ENCODE results near the gene CRISP1.
"Not testable (repeated sequence)": the region's sequence is repeated elsewhere in the genome, so short reads cannot be mapped to it uniquely, and the experiment has no call there.

The CRISP1 gene, protein sequence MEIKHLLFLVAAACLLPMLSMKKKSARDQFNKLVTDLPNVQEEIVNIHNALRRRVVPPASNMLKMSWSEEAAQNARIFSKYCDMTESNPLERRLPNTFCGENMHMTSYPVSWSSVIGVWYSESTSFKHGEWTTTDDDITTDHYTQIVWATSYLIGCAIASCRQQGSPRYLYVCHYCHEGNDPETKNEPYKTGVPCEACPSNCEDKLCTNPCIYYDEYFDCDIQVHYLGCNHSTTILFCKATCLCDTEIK

DNA sequence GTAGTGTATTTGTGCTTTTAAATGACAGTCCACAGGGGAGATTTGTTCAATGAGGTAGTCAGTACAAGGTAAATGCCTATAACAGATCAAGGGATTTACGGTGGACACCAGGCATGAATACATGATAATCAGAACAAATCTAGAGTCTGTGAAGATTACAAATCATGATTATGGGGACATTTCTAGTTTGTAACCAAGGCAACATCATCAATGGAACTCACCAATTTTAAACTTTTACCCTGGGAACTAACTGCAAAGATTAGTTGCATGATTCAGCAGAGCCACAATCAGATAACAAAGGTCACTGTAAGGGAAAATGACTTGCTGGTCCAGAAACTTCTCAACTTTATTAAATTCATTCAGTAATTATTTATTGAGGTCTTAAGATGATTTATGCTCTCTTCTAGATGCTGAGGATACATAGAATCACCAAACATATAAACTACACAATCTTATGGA, at the start of gene CRISP1:
Gene CRISP1, minus strand, starts transcription at position 51 of the 459 bp plus-strand sequence. CDS start 9,135 bp downstream, outside the sequence.
- DNase-seq, result no peak

DNA sequence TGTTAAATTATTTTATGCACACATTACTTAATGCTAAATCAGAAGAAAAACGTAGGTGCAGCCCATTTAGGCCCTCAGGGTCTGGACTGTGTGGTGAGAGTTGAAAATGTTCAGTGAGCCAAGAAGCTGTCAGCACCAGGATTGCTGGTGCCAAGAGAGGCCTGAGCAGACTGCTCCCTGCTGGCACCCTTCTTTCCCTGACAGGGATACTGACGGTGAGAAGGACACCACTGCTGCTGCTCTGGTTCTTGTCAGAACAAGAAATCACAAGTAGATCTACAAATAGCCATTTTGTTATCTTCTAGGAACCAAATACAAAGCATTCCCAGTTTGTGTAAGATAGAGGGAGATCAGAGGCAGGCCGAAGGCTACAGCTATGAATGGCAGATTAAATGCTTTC, 48.7 kb upstream of the CRISP1 start:
- no peak for DNase-seq

DNA sequence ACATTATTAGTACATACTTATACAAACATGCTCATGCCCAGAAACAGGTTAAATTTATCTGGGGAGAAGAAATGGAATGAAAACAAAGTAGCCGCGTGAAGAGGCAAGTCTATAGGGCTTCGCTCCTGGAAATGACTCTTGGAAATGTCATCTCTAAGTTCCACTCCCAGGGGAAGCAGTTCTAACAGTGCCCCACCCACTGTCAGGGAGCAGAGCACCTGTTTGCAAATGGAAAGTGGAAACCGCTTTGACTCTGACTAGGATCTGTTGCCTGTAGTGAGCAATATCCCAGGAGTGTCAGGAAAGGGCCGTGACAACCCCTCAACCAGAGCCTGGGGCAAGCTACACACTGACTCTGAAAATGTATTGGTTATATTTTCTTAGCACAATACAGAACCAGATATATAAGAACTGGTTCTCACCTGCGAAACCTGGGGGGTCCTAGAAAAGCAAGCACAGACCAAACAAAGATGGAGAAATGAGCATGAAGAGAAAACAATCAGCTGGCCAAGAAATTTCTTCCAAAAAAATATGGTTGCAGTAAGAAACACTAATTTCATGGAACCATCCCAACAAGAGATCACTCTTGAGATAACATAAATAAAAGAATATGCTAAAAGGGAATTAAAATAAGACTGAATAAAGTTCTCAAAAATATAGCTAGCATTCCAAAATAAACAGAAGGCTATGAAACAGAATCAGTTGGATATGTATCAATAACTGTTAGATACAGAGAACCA, 47.5 kb upstream of the CRISP1 start:
- DNase-seq, result peak; percentile 42

DNA sequence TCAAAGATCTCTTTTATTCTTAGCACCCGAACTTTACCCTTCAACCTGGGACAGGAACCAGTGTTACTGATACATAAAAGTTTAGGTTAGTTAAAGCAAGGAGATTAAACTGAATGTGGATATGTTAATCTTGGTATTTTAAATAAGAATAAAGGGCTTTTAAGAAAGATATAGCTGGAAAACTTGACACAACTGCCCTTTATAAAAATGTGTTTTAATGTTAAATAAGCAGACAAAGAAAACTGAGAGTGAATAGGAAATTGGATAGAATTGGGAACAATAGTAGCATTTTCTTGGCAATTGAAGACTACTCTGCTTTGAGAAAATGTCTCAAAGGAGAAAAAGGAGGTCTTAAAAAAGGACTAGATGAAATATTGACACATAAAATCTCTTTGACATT, 45.9 kb upstream of the CRISP1 start:
- no peak for DNase-seq

DNA sequence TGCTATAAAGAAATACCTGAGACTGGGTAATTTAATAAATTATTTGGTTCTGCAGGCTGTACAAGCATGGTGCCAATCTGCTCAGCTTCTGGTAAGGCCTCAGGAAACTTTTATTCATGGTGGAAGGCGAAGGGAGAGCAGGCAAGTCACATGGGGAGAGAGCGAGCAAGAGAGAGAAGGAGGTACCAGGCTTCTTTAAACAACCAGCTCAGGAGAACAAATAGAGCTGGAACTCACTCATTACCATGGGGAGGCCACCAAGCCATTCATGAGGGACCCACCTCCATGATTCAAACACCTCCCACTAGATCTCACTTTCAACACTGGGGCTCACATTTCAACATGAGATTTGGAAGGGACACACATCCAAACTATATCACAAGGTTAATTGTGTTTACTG, 44.9 kb upstream of the CRISP1 start:
- no peak for DNase-seq

DNA sequence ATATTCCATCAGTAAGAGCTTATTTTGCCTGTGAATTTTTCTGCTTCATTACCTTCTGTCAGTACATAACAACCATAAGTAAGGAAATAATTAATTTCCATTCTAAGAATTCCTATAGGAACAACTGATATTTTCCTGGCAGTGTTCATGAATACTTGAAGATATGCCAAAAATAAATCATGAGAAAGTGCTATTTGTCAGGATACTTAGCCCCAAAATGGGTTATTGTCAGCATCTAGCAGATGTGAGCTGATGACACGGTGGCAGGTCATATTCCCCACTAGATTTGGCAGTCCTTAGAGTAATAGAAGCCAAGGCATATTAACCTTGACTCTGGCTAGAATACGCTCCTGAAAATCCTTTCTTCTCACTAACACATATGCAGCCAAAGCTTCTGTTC, 43.2 kb upstream of the CRISP1 start:
- no peak for DNase-seq

DNA sequence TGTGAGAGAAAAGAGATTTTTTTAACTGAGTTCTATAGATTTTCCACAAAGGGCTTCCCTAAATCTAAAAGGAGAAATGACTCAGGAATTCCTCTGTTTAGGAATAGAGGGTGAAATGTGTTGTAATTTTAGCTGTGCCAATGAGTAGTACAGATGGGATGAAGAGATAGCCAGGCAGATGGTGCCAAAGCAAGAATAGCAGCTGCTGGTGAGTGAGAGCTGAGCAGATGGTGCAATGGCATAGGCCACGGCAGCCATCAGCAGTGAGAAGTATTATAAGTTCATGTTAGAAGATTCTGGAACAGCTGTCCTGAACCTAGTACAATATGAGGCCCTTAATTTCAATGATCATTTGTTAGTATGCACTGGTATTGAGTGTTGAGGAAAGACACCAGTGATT, 40.2 kb upstream of the CRISP1 start:
- DNase-seq, result no peak

DNA sequence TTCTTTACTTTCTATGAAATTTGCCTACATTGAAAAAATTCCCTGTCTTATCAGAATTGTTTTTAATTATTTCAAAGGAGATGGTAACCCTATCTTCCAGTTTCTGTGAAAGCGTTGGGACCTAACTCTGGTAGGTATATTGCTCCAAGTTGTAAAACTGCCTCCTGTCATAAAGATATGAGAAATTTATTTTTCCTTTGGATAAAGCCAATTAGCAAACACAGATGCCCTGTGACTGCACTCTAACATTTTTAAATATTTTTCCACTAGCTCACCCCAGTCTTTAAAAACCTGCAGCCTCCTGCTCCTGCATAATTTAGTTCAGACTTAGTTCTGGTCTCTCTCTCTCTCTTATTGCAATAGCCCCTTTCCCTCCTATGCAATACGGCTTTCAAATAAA, 39.0 kb upstream of the CRISP1 start:
- no peak for DNase-seq

DNA sequence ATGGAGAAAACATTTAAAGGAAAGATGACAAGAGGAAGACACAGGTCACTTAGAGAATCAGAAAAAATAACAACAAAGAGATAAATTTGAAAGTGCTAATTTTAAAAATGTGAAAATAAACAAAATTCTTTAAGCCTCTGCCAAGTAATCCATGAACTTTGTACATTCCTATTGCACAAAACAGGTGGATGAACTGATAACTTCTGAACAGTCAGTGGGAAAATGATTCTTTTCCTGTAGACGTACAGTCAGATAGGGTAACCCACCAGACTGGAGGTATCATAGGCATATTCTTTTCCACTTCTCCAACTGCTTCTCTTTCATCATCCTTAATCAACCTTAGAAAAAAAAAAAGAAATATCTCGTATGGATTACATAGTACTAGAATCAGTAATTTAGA, 36.5 kb upstream of the CRISP1 start:
- no peak for DNase-seq

DNA sequence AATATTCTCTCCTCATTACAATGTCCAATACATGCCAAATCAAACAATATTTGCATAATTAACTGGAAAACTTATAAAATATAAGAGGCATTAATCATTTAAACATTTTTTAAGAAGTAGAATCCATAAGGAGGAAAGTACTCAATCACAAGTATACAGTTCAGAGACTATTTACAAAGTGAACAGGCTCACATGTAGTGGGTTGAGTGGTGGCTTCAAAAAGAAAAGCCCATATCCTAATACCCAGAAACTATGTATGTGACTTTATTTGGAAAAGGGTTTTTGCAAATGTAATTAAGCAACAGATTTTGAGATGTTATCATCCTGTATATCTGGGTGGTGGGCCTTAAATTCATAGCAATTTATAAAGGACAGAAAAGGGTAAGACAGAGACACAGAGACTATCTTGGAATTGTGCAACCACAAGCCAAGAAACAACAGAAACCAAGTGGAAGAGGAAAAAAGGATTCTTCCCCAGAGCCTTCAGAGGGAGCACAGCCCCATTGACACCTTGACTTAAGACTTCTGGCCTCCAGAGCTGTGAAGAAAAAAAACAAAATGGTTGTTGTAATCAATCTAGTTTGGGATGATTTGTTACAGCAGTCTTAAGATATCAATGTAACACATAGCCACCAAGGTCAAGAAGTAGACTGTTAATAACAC, 32.7 kb upstream of the CRISP1 start:
- DNase-seq, result no peak

DNA sequence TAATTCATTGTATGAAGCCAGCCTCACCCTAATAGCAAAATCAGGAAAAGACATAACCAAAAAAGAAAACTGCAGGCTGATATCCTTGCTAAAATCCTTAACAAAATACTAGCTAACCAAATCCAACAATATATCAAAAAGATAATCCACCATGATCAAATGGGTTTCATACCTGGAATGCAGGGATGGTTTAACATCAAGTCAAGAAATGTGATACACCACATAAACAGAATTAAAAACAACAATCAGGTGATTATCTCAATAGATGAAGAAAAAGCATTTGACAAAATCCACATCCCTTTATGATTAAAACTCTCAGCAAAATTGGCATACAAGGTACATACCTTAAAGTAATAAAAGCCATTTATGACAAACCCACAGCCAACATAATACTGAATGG, 29.2 kb upstream of the CRISP1 start:
- DNase-seq, result not testable (repeated sequence)

DNA sequence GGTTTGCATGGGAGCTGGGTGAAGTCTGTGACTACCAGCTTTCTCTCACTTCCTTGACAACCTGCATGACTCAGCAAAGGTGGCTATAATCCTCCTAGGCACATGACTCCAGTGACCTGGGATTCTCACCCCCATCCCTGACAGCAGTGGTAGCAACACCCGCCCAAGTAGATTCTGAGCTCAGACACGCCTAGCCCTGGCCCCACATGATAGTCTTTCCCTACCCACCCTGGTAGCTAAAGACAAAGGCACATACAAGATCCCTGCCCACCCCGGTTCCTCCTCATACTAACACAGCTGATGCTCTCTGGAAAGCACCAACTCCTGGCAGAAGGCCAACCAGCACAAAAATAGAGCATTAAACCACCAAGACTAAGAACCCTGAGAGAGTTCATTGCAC, 25.9 kb upstream of the CRISP1 start:
- no peak for DNase-seq

DNA sequence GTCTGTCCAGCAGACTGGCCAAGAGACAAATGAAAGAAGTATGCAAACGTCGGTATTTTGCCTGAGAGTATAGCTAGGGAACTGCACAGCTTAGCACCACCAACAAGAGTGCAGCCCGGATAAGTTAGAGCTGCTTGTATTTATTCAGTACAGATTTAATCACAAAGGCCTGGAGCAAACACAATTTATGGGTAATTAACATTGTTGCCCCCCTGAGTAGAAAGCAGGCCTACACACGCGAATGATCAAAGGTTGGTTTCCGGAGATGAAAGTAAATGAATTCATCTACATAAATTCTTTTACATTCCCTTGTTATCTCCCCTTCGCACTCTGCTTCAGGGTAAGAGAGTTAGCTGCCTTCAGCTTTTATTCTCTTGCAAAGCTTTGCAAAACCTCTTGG, 24.7 kb upstream of the CRISP1 start:
- no peak for DNase-seq

DNA sequence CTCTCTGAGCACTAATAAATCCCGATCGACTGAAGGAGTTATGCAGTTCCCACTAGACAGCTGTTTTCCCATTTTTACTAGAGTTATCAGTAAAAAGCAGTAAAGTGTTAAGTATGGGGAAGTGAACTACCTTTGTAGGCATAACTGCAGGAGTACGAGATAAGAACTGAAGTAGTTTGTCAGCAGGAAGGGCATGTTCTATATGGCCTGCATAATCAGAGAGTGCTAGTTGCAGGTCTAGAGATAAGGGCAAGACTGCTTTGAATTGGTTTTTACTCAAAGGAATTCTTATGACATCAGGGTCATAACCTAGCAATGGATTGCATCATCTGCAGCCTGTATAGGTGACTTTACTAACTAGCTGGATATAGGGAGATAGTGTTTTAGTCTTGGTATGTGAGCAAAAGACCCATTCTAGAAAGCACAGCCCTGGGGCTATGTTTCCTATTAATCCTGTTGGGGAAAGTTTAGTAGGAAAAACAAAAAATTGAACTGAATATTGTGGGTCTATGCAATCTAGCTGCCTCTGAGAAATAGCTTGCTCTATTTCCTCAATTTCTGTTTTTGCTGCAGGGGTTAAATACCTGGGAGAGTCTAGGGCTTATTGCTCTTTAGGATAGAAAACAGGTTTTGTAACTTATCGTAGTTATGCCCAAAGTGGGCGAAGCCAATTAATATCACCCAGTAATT, 22.6 kb upstream of the CRISP1 start:
- no peak for DNase-seq

DNA sequence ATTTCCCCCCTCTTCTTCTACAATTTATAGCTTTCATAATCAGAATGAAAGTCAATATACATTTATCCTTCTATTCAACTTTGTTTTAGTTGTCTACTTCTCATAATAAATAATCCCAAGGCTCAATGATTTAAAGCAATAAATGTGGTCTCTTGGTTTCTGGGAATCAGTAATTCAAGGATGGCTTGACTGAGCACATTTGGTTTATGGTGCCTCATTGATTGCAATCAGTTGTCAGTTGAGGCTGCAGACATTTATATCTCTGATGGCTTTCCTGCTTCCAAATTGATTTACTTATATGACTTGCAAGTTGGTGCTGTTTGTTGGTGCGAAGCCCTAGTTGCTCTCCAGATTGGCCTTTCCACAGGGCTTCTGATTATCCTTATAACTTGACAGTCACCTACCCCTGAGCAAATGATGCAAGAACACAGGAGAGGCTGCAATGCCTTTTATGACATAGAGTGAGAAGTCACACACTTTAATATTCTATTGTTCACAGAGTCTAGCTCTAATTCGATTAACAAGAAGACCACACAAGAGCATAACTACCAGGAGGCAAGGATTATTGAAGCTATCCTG, 2.7 kb upstream of the CRISP1 start:
- no peak for DNase-seq

DNA sequence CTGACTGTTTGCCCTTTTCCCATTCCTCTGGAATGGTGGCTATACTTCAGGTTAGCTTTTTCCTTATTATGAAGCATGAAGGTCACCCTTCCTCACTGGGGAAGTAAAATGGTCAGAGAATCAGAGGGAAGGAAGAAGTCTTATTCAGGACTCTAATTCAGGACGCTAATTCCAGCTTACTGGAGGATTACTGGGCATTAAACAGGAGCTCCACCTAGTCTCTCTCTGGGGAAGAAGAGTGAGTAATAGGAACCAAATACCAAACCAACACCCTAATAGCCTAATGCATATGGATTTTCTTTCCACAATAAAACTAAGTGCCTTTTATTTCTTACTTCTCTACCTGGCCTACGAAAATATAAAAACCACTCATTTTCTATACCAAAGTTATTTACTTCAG, 10.1 kb downstream of the CRISP1 start:
- no peak for DNase-seq

DNA sequence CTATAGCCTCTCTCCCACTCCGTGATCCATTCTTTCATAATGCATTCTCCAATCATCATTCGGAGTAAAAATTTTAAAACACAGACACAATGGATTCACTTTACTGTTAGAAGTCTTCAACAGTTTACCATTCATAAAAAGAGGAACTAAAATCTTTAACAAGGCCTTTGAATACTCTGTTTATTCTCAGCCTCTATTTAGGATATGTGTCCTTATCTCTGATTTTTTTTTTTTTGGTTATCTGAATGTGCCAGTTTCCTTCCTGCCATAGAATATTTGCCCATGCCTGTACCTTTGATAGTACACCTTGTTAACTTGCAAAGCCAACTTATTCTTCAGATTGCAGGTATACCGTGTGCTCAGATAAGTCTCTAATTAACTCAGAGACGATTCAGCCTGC, 11.1 kb downstream of the CRISP1 start:
- DNase-seq, result no peak

DNA sequence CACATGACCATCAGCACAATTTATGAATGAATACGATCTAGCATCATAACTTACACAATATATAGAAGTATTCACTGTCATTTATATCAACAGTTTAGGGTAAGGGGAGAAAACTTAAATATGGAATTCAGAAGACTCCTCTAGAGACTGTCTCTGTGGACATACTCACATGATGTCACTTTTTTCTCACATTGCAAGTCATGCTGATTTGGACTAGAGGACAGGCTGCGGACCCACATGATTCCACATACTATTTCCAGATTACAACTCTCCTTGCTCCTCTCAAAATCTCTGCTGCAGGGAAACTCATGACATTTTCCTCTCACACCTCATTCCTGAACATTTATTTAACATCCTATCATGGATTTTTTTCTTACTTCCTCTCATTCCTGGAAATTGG, 13.4 kb downstream of the CRISP1 start:
- no peak for DNase-seq

DNA sequence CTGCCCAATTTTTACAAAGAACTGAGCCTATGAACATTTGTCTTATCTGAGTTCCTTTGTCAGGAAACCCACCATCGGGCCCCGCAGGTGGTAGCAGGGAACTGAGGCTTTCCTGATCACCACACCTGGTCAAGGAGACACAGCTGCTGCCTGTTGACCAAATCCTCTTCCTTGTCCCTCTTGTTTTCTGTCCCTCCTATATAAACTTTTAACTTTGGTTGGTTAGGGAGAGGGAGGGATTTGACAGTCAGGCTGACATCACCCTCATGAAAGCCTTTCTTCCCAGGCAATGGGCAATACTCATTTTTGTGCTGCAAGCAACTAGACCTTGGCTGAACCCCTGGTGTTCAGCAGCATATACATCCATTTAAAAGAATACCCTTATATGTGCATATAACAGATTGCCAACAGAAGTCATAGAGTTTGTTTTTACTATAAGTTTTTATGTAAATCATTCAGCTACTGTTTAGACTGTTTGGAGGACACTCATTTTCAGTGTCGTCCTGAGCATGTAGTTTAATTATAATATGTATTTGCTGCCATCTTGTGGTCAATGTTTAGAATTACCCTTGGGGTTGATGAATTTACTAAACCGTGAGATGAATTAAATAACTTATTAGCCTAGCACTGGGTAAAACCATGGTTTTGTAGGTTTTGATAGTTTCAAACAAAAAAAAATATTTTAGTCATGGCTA, 17.0 kb downstream of the CRISP1 start:
- DNase-seq, result peak; percentile 57

DNA sequence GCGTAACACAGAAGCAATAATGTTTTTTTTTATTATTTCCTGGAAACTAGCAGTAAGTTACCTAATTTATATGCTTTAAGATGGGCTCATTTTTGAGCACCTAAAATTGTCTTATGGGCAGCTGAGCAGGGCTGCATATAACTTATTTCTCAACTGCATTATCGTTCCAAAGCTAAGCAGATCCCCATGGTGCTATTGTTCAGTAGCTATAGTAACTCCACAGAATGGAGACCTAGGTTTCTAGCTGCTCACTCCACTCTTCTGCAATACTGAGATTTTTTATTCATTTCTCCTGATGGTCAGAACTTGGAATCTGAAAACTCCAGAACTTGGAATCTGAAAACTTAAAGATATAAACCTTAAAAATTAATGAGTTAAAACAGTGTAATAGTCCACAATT, 18.7 kb downstream of the CRISP1 start:
- DNase-seq, result no peak

DNA sequence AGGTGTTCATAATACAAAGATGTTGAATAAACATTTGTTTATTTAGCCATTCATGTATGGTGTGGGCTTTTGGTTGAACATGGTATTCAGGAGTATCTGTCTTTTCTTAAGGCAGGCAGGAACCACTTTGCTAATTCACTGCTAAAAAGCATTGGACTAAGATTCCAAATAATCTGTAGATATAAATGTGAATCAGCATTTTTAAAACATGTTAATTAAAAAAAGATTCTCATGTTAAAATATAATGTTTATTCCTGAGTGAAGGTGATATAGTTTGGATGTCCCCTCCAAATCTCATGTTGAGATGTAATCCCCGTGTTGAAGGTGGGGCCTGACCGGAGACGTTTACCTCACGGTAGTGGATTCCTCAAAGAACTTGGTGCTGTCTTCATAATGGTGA, 19.3 kb downstream of the CRISP1 start:
- DNase-seq, result no peak

DNA sequence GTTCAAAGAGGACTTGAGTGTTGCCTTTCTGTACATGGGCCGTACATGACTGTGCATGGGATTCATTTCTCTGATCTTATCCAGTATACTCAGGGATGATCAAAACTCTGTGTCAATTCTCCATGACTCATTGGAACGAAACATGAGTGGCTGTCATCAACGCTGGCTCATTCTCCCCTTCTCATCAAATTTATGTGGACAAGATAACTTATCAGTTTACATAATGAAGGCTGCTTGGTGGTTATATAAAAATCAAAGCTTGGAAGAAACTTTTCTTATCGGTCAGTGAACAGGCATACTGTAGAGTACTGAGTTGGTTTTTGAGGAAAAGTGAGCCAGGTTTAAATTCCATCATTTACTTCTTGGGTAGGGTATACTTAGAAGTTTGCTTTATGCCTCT, 24.9 kb downstream of the CRISP1 start:
- DNase-seq, result no peak

DNA sequence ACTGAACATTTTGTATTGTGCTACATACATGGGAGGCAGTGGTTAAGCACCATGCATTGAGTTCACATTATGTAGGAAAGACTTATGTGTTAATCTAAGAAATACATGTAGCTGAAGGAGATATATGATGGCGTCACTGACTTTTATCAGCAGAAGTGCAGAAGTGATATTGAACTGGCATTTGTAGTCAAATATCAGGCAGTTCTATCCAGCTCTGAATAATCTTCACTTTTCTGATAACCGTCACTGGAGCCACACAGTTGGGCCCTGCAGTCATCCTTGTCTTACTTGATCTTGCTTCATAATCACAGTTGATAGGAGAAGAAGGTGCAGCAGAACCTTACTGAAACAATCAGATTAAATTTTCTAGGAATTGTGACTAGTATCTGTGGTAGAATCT, 26.4 kb downstream of the CRISP1 start:
- no peak for DNase-seq

Data from NCI-H774 (cell line).